ENCODE data around the gene DDX1. TPM values are rescaled to one million over a fixed set of nuclear protein-coding genes. Genes with fewer than 3 reads are reported as not detected.
"Not testable (repeated sequence)": the region's sequence is repeated elsewhere in the genome, so short reads cannot be mapped to it uniquely, and the experiment has no call there.

Gene DDX1
- total RNA-seq = 70.2 and 77.0 TPM in 2 replicates

GRCh38 chr2:15591692-15592463 lies at the start of gene DDX1:
Gene DDX1, plus strand, starts transcription at chr2:15591868. Its CDS starts 66 bp downstream, at chr2:15591934.
- TF ChIP-seq CTCF (conservative IDR thresholded peaks at IDR 0.05; ENCODE audit: low read depth, low read length) = no peak
- H3K4me3 ChIP-seq (ENCODE audit: low read depth, low read length) = peak within 1 kb of the TSS; percentile 69
- no peak for DNase-seq (ENCODE audit: low read depth)

GRCh38 chr2:15542269-15542668 lies 49.4 kb upstream of the DDX1 start:
- DNase-seq (ENCODE audit: low read depth); H3K4me3 ChIP-seq (ENCODE audit: low read depth, low read length): not testable (repeated sequence)

GRCh38 chr2:15543053-15543452 lies 48.6 kb upstream of the DDX1 start:
- no peak overlapping the region for H3K4me3 ChIP-seq (ENCODE audit: low read depth, low read length)
- no peak for DNase-seq (ENCODE audit: low read depth)
- no peak for TF ChIP-seq CTCF (conservative IDR thresholded peaks at IDR 0.05; ENCODE audit: low read depth, low read length)

GRCh38 chr2:15543541-15543940 lies 48.1 kb upstream of the DDX1 start:
- H3K4me3 ChIP-seq (ENCODE audit: low read depth, low read length) = no peak overlapping the region
- no peak for DNase-seq (ENCODE audit: low read depth)
- no peak for TF ChIP-seq CTCF (conservative IDR thresholded peaks at IDR 0.05; ENCODE audit: low read depth, low read length)

- no peak for TF ChIP-seq CTCF (conservative IDR thresholded peaks at IDR 0.05; ENCODE audit: low read depth, low read length)
- DNase-seq (ENCODE audit: low read depth) = no peak
- H3K4me3 ChIP-seq (ENCODE audit: low read depth, low read length) = no peak overlapping the region
Observed at GRCh38 chr2:15544227-15544626, 47.4 kb upstream of the DDX1 start.

GRCh38 chr2:15546297-15547098 lies 45.2 kb upstream of the DDX1 start:
- H3K4me3 ChIP-seq (ENCODE audit: low read depth, low read length) = no peak overlapping the region
- DNase-seq (ENCODE audit: low read depth) = no peak
- peak; percentile 42 for TF ChIP-seq CTCF (conservative IDR thresholded peaks at IDR 0.05; ENCODE audit: low read depth, low read length)

- H3K4me3 ChIP-seq (ENCODE audit: low read depth, low read length) = no peak overlapping the region
- DNase-seq (ENCODE audit: low read depth) = no peak
- TF ChIP-seq CTCF (conservative IDR thresholded peaks at IDR 0.05; ENCODE audit: low read depth, low read length) = no peak
Observed at GRCh38 chr2:15547115-15547876, 44.4 kb upstream of the DDX1 start.

Data from epithelial cell of proximal tubule (primary cell).